LNCaP clone FGC (cell line): ENCODE measurements around the gene PITPNC1.
A peak's percentile ranks its signal among the peaks of the same experiment; 100 is the strongest.

Experiments
- DNase-seq: peaks from one replicate; pipeline ENCODE4 v3.0.0-alpha.2; 2011; ENCODE audit warnings: low read depth
- H3K4me3 ChIP-seq: 2 replicates; pipeline ENCODE4 v1.5.1; 2011; ENCODE audit warnings: mild to moderate bottlenecking, low read depth, low read length, control low read depth
- TF ChIP-seq, protein P1 (sequence below): IDR thresholded peaks from 2 replicates; pipeline ENCODE4 v1.5.1; 2012; ENCODE audit warnings: mild to moderate bottlenecking; ENCODE audit not compliant: control insufficient read depth, insufficient read depth; ENCODE audit errors: extremely low read depth

Gene PITPNC1

DNA sequence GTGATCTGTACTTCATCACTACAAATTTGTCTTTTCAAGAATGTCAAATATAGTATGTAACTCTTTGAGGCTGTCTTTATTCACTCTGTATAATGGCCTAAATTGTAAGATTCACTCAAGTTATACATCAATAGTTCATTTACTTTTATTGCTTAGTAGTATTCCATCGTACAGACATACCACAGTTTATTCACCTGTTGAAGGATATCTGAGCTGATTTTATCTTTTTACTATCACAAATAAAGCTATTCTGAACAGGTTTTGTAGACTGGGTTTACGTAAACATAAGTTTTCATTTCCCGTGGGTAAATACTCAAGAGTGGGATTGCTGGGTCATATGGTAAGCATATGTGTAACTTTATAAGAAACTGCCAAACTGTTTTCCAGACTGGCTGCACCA lies 29.3 kb upstream of the PITPNC1 start:
- no peak overlapping the region for H3K4me3 ChIP-seq
- TF ChIP-seq, protein P1, sequence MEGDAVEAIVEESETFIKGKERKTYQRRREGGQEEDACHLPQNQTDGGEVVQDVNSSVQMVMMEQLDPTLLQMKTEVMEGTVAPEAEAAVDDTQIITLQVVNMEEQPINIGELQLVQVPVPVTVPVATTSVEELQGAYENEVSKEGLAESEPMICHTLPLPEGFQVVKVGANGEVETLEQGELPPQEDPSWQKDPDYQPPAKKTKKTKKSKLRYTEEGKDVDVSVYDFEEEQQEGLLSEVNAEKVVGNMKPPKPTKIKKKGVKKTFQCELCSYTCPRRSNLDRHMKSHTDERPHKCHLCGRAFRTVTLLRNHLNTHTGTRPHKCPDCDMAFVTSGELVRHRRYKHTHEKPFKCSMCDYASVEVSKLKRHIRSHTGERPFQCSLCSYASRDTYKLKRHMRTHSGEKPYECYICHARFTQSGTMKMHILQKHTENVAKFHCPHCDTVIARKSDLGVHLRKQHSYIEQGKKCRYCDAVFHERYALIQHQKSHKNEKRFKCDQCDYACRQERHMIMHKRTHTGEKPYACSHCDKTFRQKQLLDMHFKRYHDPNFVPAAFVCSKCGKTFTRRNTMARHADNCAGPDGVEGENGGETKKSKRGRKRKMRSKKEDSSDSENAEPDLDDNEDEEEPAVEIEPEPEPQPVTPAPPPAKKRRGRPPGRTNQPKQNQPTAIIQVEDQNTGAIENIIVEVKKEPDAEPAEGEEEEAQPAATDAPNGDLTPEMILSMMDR, result no peak
- no peak for DNase-seq

DNA sequence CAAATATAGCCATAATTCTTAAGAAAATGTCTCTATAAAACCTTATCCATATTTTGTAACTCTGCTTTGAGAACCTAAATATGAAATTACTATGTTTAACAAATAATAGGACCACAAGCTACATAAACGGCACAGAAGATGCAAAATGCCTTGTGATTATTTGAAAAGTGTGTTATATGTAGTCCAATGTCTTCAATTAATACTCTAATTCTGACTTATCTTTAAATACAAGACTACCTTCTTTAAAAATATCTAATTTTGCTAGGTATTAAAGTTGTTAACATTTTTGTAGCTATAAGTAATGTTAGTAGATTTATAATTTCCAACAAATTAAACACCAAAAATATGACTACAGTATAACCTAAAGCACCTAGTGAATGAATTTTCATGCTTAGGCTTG lies 27.7 kb upstream of the PITPNC1 start:
- TF ChIP-seq, protein P1, result no peak
- no peak for DNase-seq
- no peak overlapping the region for H3K4me3 ChIP-seq

DNA sequence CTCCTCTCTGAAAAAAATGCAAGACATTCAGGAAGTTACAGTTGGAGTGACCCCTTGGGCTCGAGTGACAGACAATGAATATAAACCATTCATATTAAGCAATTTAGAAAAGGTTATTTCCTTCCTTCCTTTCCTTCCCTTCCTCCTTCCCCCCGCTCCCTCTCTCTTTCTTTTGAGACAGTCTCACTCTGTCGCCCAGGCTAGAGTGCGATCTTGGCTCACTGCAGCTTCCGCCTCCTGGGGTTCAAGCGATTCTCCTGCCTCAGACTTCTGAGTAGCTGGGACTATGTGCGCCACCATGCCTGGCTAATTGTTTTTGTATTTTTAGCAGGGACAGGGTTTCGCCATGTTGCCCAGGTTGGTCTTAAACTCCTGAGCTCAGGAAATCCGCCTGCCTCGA lies 23.9 kb upstream of the PITPNC1 start:
- TF ChIP-seq, protein P1, result no peak
- H3K4me3 ChIP-seq, result no peak overlapping the region
- no peak for DNase-seq

DNA sequence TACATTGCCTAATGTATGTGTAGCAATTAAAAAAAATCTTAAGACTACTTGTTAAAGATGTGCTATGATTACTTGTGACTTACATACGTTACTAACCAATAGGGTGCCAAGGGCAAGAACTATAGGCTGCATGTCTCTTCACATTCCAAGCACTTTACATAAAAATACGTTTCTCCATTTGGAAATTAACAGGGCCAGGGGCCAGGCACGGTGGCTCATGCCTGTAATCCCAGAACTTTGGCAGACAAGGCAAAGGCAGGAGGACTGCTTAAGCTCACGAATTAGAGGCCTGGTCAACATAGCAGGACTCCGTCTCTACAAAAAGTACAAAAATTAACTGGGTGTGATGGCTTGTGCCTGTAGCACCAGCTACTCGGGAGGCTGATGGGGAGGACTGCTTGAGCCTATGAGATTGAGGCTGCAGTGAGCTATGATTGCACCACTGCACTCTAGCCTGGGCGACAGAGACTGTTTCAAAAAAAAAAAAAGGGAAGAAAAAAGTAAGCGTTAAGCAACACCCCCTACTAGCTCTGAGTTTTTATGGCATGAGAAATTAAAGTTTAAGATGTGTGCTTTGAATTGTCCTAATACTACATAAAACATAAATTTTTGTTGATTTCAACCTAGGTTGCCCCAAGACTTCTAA lies 23.0 kb upstream of the PITPNC1 start:
- H3K4me3 ChIP-seq, result no peak overlapping the region
- TF ChIP-seq, protein P1, result no peak
- no peak for DNase-seq

DNA sequence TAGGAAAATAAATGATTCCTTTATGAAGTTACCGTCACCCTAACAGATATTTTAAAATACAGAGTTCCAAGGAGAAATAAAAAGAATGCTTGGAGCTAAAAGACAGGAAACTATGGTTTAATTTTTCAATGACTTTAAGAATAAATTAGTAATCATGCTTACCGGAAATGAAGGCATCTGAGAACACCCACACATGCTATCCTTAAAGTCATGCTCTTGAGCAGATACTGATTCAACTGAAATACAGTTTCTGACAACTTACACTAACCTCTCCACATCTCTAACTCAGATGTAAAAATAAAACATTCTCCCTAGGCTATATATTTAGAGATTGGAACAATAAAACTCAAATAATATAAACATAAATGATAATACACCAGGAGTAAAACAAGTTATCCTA lies 18.5 kb upstream of the PITPNC1 start:
- no peak for DNase-seq
- H3K4me3 ChIP-seq, result no peak overlapping the region
- TF ChIP-seq, protein P1, result no peak

DNA sequence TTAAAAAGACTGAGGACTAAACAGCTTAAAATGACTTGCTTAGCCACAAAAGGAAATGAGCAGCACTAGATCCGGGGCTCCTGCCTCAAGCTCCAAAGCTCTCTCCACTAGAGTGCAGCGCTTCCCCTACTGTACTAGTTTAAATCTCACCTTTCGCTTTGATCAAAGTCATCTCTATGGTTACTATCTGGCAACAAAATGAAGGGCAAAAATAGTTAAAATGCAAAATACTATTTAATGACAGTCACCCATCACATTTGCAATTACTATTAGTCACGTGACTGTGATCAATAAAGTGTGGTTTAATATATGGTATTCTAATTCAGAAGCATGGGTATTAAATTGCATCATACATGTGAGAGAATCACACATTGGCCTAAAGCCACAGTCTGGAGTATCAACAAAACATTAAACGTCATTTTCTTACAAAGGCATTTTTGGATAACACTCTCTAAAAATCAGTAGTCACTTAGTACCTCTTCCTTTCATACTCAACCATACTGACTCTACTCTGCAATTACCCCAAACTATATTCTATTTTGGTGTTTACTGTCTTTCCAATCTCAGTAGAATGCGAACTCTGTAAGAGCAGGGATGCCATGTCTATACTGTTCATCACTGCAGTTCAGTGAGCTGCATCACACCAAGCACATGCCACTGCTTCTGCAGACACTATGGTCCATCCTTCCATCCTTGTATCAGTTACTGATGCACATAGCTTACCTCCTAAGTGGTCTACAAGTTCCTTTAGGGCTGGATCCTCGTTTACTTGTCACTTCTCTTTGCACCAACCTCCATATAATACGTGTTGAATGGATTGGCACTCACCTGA lies 16.9 kb upstream of the PITPNC1 start:
- TF ChIP-seq, protein P1, result peak; percentile 50
- DNase-seq, result no peak
- H3K4me3 ChIP-seq, result no peak overlapping the region
